Ishikawa (cell line): Measurements from ENCODE around the gene EMP2.

ENCODE experiments used
- CEBPB ChIP-seq: IDR thresholded peaks from 2 replicates; pipeline ENCODE4 v1.6.1; 2012
- CREB1 ChIP-seq: IDR thresholded peaks from 2 replicates; pipeline ENCODE4 v1.6.1; 2012; ENCODE audit warnings: low read depth
- EGR1 ChIP-seq: IDR thresholded peaks from 2 replicates; pipeline ENCODE4 v1.6.1; 2012
- EP300 ChIP-seq: IDR thresholded peaks from 2 replicates; pipeline ENCODE4 v1.6.1; 2012; ENCODE audit warnings: borderline replicate concordance
- FOXM1 ChIP-seq: IDR thresholded peaks from 2 replicates; pipeline ENCODE4 v1.6.1; 2012; ENCODE audit warnings: low read depth, borderline replicate concordance
- MAX ChIP-seq: IDR thresholded peaks from 2 replicates; pipeline ENCODE4 v1.6.1; 2012
- NFIC ChIP-seq: IDR thresholded peaks from 2 replicates; pipeline ENCODE4 v1.6.1; 2012
- RAD21 ChIP-seq: IDR thresholded peaks from 2 replicates; pipeline ENCODE4 v1.6.1; 2012; ENCODE audit warnings: low read depth
- REST ChIP-seq: IDR thresholded peaks from 2 replicates; pipeline ENCODE4 v1.6.1; 2012; ENCODE audit warnings: low read depth, mild to moderate bottlenecking
- TAF1 ChIP-seq: IDR thresholded peaks from 2 replicates; pipeline ENCODE4 v1.6.1; 2012; ENCODE audit warnings: low read depth, mild to moderate bottlenecking
- TCF12 ChIP-seq: IDR thresholded peaks from 2 replicates; pipeline ENCODE4 v1.6.1; 2012; ENCODE audit warnings: low read depth
- TEAD4 ChIP-seq: IDR thresholded peaks from 2 replicates; pipeline ENCODE4 v1.6.1; 2012
- USF1 ChIP-seq: IDR thresholded peaks from 2 replicates; pipeline ENCODE4 v1.6.1; 2012
- YY1 ChIP-seq: IDR thresholded peaks from 2 replicates; pipeline ENCODE4 v1.6.1; 2012; ENCODE audit warnings: low read depth
- ZBTB7A ChIP-seq: IDR thresholded peaks from 2 replicates; pipeline ENCODE4 v1.6.1; 2012; ENCODE audit warnings: low read depth

Gene EMP2

GRCh38 chr16:10495031-10495345 is 85.4 kb downstream of the EMP2 start:
- TF ChIP-seq YY1 (no peak), MAX (no peak), TAF1 (no peak), EGR1 (no peak), TEAD4 (no peak), ZBTB7A (no peak), CREB1 (no peak), NFIC (no peak), TCF12 (no peak), RAD21 (no peak), CEBPB (no peak), EP300 (no peak), FOXM1 (no peak), REST (no peak), USF1 (no peak)

- TF ChIP-seq CREB1 (no peak), USF1 (no peak), REST (no peak), TEAD4 (no peak)
Measured at GRCh38 chr16:10494343-10495030, 85.9 kb downstream of the EMP2 start.

GRCh38 chr16:10493276-10493675 is 87.1 kb downstream of the EMP2 start:
- TF ChIP-seq FOXM1 (no peak), RAD21 (no peak), REST (no peak), MAX (no peak), CEBPB (no peak), NFIC (no peak), CREB1 (no peak), ZBTB7A (no peak)

GRCh38 chr16:10490141-10490540 is 90.3 kb downstream of the EMP2 start:
- TF ChIP-seq USF1 (no peak), TEAD4 (no peak), ZBTB7A (no peak), MAX (no peak), NFIC (no peak), CREB1 (no peak), FOXM1 (no peak), RAD21 (no peak), REST (no peak), TCF12 (no peak), TAF1 (no peak), YY1 (no peak), EP300 (no peak), EGR1 (no peak), CEBPB (no peak)
